Stimulated activated CD4-positive, alpha-beta T cell treated with anti-CD3 and anti-CD28 coated beads, Interleukin-12 subunit alpha, Interleukin-12 subunit beta, amount 100 ng/mL, for 4 hours (primary cell): Measurements from ENCODE around the gene SRBD1.

ENCODE experiments used
- DNase-seq: peaks from one replicate; pipeline ENCODE4 v3.0.0-alpha.2; 2020

Gene SRBD1

DNA sequence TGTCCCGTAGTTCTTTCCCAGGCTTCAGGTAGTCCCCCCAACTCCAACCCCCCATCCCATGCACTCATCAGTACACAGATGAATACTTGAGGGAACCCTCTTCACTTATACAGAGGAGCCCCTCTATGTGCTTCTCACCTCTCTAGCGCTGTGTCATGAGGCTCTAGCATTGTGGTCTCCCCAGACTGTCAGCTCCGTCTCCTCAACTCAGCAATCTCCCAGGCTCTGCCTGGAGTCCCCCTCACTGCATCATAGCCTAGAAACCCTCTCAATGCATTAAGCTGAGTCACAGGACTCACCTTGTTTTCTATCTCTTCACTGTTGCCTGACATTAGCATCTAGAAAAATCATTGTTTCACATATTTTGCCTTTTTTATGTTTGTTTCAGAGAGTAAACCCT is 20.3 kb upstream of the SRBD1 start:
- DNase-seq, result no peak

GRCh38 chr2:45629971-45630370 is 18.9 kb upstream of the SRBD1 start:
- no peak for DNase-seq

DNA sequence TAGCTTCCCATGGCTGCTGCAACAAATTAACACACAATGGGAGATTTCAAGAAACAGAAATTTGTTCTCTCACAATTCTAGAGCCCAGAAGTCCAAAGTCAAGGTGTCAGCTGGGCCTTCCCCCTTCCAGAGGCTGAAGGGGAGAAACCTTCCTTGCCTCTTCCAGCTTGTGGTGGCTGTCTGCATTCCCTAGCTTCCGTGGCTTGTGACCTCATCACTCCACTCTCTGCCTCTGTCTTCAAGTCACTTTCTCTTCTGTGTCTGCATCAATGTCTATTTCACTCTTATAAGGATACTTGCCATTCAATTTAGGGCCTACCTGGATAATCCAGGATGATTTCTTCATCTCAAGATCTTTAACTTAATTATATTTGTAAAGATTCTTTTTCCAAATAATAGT is 16.8 kb upstream of the SRBD1 start:
- no peak for DNase-seq

DNA sequence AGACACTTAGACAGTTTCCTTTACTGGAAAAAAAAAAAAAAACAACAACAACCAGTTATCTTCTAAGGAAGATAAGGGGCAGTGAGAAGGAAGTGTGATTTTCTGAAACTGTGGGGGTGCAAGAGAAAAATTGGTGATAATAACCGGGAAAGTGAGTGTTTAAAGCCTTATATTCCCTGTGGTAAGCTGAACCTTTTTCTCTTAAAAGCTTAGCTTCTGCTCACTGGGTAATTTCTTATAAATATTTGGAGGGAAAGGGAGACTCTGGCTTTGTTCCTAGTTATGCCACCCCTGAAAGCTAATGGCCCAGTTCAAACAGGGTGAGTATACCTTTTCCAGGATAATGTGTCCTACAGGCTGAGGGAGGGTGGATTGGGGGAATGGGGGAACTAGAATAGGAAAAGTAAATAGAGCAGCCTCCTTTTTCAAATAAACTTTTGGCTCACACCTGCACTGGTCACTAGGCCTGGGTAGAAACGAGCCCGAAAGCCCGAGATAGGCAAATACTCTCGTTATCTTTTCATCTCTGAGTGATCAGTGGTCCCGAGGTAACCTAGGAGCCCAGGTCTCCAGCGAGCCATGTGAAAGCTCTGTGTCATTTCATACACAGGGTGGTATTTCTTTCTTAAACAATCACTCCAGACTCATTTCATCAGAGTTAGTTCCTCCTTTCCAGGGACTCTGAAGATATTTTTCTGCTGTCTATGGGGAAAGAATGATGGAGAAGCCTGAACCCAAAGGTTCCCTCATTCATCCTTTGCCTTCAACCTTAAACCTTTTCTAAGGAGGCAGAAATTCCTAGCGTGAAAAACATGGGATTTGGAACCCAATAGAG is 15.5 kb upstream of the SRBD1 start:
- DNase-seq, result no peak

DNA sequence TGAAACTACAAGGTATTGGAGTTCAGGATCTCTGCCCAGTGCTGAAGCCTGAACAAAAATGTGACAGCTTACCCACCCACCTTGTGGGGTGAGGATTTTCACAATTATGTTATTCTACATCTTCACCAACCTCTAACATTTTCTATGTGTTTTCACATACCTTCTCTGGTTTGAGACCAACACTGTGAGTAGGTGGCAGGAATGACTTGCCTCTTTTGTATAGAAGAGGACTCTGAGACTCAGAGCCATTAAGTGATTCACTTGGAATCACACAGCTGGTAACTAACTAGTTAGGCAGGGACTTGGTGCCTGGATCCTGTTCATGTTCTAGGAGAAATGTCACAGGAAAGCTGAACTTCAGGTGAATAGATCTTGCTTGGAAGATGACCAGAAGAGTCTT is 14.8 kb upstream of the SRBD1 start:
- no peak for DNase-seq

DNA sequence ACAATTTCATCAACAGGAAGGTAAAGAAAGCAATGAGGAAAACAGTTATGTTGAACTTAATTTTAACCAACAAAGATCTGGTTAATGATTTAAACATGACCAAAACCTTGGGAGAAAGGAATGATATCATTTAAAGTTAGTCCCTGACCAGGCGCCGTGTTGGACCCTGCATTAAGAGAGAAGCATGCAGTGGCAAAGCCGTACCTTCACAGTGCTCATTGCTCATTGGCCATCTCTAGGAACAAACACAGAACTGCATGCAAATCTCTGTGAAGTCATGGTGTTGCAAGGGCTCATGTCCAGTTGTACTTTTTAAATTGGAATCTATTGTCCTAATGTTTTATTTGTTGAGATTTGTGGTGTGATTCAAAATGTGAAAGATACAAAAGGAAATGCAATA is 12.0 kb upstream of the SRBD1 start:
- DNase-seq, result no peak

DNA sequence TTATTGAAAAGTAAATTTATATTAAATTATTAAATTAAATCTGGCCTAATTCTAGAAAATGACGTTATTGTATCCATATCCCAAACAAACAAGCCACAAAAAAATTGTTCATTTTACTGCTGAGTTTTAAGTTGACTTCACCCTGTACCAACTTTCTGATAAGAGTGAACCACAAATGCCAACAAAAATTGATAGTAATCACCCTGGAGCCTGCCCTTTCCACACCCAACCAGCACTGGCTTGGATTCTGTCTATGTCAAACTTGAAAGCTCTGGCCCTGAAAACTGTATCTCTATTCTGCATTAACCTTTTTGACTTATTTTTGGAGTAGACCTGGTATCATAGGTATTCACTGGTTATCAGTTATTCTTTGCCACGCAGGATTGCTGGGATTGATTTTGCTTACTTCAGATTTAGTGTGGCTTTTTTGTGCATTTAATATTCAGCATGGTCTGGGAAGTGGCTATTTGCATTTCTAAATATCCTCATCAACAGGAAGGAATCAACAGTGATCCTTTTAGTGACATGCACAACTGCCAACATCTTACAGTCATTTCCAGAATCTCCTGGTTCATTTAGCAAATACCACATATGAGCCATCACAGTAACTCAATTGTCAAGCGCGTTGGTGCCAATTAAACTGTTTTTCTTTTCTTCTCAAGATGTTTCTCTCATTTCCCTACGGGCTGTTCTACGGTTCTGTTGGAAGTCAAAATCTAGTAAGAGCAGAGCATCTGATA is 11.4 kb upstream of the SRBD1 start:
- no peak for DNase-seq

DNA sequence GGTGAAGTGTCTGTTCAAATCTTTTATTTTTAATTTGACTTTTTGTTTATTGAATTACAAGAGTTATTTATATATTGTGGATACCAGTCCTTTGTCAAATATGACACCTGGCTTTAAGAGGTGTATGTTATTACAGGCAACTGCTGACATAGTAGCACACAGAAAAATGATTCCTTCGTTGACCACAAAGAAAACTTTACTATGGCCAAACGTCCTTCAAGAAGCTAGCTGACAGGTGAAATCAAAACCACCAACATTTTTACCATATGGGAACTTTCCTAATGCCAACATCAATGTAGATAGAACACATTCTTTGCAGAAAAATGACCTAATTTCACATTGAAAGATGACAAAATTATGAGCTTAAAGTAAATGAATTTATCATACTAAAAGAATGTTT is 6.4 kb upstream of the SRBD1 start:
- DNase-seq, result no peak

DNA sequence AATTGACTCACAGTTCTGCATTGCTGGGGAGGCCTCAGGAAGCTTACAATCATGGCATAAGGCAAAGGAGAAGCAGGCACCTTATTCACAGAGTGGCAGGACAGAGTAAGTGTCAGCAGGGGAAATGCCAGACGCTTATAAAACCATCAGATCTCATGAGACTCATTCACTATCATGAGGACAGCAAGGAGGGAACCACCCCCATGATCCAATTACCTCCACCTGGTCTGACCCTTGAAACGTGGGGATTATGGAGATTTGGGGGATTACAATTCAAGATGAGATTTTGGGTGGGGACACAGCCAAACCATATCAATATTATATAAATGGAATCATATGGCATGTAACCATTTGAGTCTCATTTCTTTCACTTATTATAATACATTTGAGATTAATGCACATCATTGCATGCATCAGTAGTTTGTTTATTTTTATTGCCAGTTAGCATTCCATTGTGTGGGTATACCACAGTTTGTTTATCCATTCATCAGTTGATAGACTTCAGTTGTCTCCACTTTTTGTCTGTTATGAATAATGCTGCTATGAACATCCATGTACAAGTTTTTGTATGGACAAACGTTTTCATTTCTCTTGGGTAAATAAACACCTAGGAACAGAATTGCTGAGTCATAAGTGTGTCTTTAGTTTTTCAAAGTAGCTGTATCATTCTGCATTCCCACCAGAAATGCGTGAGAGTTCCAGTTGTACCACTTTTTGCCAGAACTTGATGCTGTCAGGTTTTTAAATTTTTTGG is 5.8 kb upstream of the SRBD1 start:
- no peak for DNase-seq

GRCh38 chr2:45614871-45615415 is 3.9 kb upstream of the SRBD1 start:
- no peak for DNase-seq

GRCh38 chr2:45614330-45614729 is 3.3 kb upstream of the SRBD1 start:
- no peak for DNase-seq

- no peak for DNase-seq
Measured at GRCh38 chr2:45612731-45613130, 1.7 kb upstream of the SRBD1 start.

GRCh38 chr2:45612285-45612684 is 1.2 kb upstream of the SRBD1 start:
- no peak for DNase-seq

GRCh38 chr2:45610281-45611019 is 617 bp downstream of the SRBD1 start:
- peak; percentile 25 for DNase-seq

GRCh38 chr2:45607701-45608100 is 3.4 kb downstream of the SRBD1 start:
- no peak for DNase-seq

- no peak for DNase-seq
Measured at GRCh38 chr2:45606796-45607195, 4.3 kb downstream of the SRBD1 start.

- DNase-seq, result no peak
Measured at GRCh38 chr2:45605116-45605515, 6.0 kb downstream of the SRBD1 start.

DNA sequence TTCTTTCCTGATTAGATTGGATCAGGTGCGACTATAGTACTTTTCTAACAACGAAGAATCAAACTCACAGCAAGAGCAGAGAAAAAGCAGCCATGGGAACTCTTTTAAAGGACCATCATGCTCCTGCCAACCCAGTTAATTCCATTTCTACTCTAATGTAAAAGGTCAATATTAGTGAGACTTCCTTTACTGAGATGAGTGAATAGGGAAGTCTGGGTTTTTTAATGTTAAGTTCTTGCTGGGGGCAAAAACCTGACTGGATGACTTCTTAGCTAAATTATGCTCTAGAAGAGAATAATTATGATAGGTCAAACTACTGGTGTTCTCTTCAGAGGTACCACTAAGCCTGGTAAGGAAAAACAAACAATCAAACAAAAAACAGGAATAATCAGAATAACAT is 8.4 kb downstream of the SRBD1 start:
- no peak for DNase-seq

DNA sequence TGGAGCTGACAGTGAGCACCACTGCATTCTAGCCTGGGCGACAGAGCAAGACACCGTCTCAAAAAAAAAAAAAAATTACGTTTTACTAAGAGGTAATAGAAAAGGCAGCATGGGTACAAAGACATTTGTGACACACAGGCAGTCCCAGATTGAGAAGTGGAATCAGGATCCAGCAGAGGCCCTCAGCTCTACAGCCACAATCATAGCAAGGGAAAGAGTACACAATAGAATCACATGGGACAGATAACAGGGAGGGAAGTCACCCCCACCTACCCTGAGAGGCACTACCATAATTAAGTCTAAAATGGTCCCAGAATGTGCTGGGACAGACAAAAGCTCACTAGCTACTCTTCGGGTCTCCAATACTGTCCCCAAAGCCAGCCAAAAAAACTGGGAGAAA is 12.5 kb downstream of the SRBD1 start:
- DNase-seq, result no peak

DNA sequence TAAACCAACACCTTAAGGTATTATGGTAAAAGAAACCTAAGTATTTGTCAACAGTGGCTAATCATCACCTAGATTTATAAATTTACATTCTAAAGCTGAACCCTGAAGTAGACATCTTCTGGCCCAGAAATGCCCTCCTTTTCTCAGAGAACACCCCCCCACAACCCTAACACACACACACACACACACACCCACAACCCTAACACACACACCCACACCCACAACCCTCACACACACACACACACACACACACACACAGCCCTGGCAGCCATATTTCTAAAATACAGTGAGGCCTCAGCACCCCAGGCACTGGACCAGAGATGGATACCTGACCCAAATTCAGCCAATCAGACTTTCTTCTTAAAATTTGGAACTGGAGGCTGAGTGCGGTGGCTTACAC is 14.3 kb downstream of the SRBD1 start:
- no peak for DNase-seq

- no peak for DNase-seq
Measured at GRCh38 chr2:45595721-45596435, 15.2 kb downstream of the SRBD1 start.

DNA sequence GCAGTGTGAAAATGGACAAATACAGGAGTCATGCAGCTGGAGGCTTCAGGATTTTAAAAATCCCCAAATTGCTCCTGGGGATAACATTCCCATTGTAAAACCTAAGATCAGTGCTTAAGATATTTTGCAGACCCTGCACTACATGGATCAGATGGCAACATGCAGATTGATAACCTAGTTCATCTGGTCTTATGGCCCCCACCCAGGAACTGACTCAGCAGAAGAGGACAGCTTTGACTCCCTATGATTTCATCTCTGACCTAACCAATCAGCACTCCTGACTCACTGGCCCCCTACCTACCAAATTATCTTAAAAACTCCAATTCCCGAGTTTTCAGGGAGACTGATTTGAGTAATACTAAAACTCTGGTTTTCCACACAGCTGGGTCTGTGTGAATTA is 20.0 kb downstream of the SRBD1 start:
- no peak for DNase-seq
